ENCODE results near the gene SAMD4A.

- no peak for TF ChIP-seq POLR2AphosphoS5 (IDR thresholded peaks at IDR 0.05)
- TF ChIP-seq CTCF (IDR thresholded peaks at IDR 0.05): no peak
- TF ChIP-seq POLR2A (IDR thresholded peaks at IDR 0.05): no peak
- TF ChIP-seq EP300 (IDR thresholded peaks at IDR 0.05): no peak
Measured at GRCh38 chr14:54782751-54783659, 216.1 kb downstream of the SAMD4A start.

All from stomach (tissue), 4 donors.